Keratinocyte (primary cell): ENCODE measurements around the gene MSRB2. TPM values are rescaled to one million over a fixed set of nuclear protein-coding genes. Genes with fewer than 3 reads are reported as not detected.

Source experiments
- DNase-seq: peaks from one replicate; pipeline ENCODE4 v3.0.0-alpha.2; 2011; ENCODE audit warnings: low read depth, missing footprints, low spot score
- FAIRE-seq: peaks from 2 replicates; lab custom pipeline; 2011; peaks lifted over from hg19 to GRCh38; lab: Jason Lieb, UNC
- H2AFZ ChIP-seq: 2 replicates; pipeline ENCODE4 v1.6.0; 2012; ENCODE audit warnings: low read length, control low read depth, inconsistent platforms; ENCODE audit not compliant: control insufficient read depth
- H3K27ac ChIP-seq: 2 replicates; pipeline ENCODE4 v1.5.1; 2011; ENCODE audit warnings: low read length; ENCODE audit not compliant: control insufficient read depth, insufficient read depth
- H3K27me3 ChIP-seq: 3 replicates; pipeline ENCODE4 v1.6.0; 2011; ENCODE audit warnings: low read length; ENCODE audit not compliant: control insufficient read depth, insufficient read depth; ENCODE audit errors: extremely low read depth
- H3K36me3 ChIP-seq, 2 experiments: 2 replicates in 1 of 2; 3 replicates in 1 of 2; pipeline ENCODE4 v1.5.1; 2011; ENCODE audit warnings: low read length in 2 of 2, mild to moderate bottlenecking in 1 of 2; ENCODE audit not compliant: control insufficient read depth in 2 of 2, insufficient read depth in 2 of 2; ENCODE audit errors: extremely low read depth in 1 of 2
- H3K4me1 ChIP-seq: 3 replicates; pipeline ENCODE4 v1.5.1; 2011; ENCODE audit warnings: low read length; ENCODE audit not compliant: control insufficient read depth, insufficient read depth; ENCODE audit errors: extremely low read depth
- H3K4me2 ChIP-seq: 3 replicates; pipeline ENCODE4 v1.6.0; 2011; ENCODE audit warnings: low read depth, low read length; ENCODE audit not compliant: control insufficient read depth, insufficient read depth; ENCODE audit errors: extremely low read depth
- H3K4me3 ChIP-seq, 3 experiments: fragments of 200-600 bp in 1 of 3; sonication (generic) in 1 of 3; 2 replicates in 2 of 3; 3 replicates in 1 of 3; pipeline ENCODE4 v1.5.1; 2011 to 2016; ENCODE audit warnings: low read length in 3 of 3, mild to moderate bottlenecking in 3 of 3, control low read depth in 2 of 3, inconsistent platforms in 1 of 3, low read depth in 1 of 3, mixed read lengths in 1 of 3, mixed run types in 1 of 3, moderate library complexity in 1 of 3; ENCODE audit not compliant: control insufficient read depth in 2 of 3, insufficient read depth in 2 of 3; ENCODE audit errors: extremely low read depth in 1 of 3
- H3K79me2 ChIP-seq: 2 replicates; pipeline ENCODE4 v1.6.0; 2012; ENCODE audit warnings: low read length; ENCODE audit not compliant: control insufficient read depth, insufficient read depth
- H3K9ac ChIP-seq: 3 replicates; pipeline ENCODE4 v1.6.0; 2011; ENCODE audit warnings: low read length; ENCODE audit not compliant: control insufficient read depth, insufficient read depth; ENCODE audit errors: extremely low read depth
- H3K9me1 ChIP-seq: 3 replicates; pipeline ENCODE4 v1.6.0; 2011; ENCODE audit warnings: low read length; ENCODE audit not compliant: control insufficient read depth, insufficient read depth; ENCODE audit errors: extremely low read depth
- H3K9me3 ChIP-seq: 2 replicates; pipeline ENCODE4 v1.5.1; 2012; ENCODE audit warnings: low read depth, low read length; ENCODE audit not compliant: control insufficient read depth
- H4K20me1 ChIP-seq: 3 replicates; pipeline ENCODE4 v1.6.0; 2011; ENCODE audit warnings: low read length; ENCODE audit not compliant: control insufficient read depth, insufficient read depth; ENCODE audit errors: extremely low read depth
- EZH2 ChIP-seq: IDR thresholded peaks from one replicate; pipeline ENCODE4 v1.6.1; 2012; ENCODE audit warnings: inconsistent platforms, mild to moderate bottlenecking, low read length, moderate library complexity
- dilution Hi-C: fragments of 300-500 bp; cut with MboI; formaldehyde crosslinking; loops from one replicate; pipeline ENCODE4 v1.7.0; 2020; ENCODE audit warnings: low sequenced_read_pairs; ENCODE audit not compliant: extremely low pct_ligation_motif_present
- polyA plus RNA-seq, 5 experiments: library from polyadenylated mRNA; depleted of rRNA in 3 of 5; stranded (reverse) in 3 of 5; stranded (forward) in 1 of 5; unstranded in 1 of 5; fragments of >200 nt; gene quantifications; 1 replicate in 1 of 5; 2 replicates in 3 of 5; 3 replicates in 1 of 5; pipeline versions ENCODE4 v1.2.1 to v1.2.3, GENCODE V29; 2011 to 2012; ENCODE audit warnings: missing spikeins in 2 of 5, low read depth in 1 of 5, low replicate concordance in 1 of 5
- TF ChIP-seq, protein P1 (sequence below), 3 experiments: IDR thresholded peaks in 1 of 3; conservative IDR thresholded peaks in 1 of 3; optimal IDR thresholded peaks in 1 of 3; 2 replicates in 2 of 3; 3 replicates in 1 of 3; pipeline versions ENCODE3 to v1.5.1; 2011; ENCODE audit warnings: low read length in 3 of 3, mild to moderate bottlenecking in 3 of 3, moderate library complexity in 2 of 3, control low read depth in 1 of 3, inconsistent platforms in 1 of 3; ENCODE audit not compliant: insufficient read depth in 2 of 3; ENCODE audit errors: extremely low read depth in 1 of 3

Gene MSRB2
- polyA plus RNA-seq, 1 donor (not counting 4 experiments of a cell fraction or from before 2014, with no cell fraction given): 27.6 TPM

DNA sequence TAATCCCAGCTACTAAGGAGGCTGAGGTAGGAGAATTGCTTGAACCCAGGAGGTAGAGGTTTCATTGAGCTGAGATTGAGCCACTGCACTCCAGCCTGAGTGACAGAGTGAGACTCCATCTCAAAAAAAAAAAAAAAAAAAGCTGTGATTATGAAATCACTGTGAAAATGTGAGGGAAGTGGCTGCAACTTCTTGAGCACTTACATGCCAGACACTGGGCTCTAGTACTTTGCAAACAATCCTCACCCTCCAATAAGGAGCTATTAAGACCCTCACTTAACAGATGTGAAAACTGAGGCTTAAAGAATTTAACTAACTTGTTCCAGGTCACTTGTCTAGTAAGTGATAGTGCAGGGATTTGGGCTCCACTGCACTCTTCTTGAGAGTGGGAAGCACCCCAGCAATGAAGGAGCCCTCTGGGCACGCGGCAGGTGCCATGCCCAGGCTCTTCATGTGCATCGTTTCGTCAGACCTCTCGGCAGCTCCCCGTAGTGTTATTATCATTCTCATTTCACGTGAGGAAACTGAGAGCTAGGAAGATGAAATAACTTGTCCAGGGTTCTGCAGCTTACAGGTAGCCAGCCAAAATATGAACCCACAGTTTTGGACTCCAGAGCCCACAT, 19.0 kb downstream of the MSRB2 start:
- Histone ChIP-seq H3K27ac (no peak overlapping the region), H3K4me2 (no peak overlapping the region), H3K4me3 (no peak overlapping the region), H3K9me1 (no peaks in the 10 kb centered on the region), H3K9ac (no peak overlapping the region), H3K9me3 (no peaks in the 10 kb centered on the region), H2AFZ (no peak overlapping the region), H3K4me1 (no peaks in the 10 kb centered on the region), H3K36me3 (peaks cover 4 to 12% of the 10 kb centered on the region in 2 experiments), H3K27me3 (no peaks in the 10 kb centered on the region), H4K20me1 (no peaks in the 10 kb centered on the region), H3K79me2 (no peaks in the 10 kb centered on the region)
- dilution Hi-C loops: no loop called here
- DNase-seq (no peak), FAIRE-seq (no peak)
- no peak for TF ChIP-seq EZH2
- TF ChIP-seq, protein P1, sequence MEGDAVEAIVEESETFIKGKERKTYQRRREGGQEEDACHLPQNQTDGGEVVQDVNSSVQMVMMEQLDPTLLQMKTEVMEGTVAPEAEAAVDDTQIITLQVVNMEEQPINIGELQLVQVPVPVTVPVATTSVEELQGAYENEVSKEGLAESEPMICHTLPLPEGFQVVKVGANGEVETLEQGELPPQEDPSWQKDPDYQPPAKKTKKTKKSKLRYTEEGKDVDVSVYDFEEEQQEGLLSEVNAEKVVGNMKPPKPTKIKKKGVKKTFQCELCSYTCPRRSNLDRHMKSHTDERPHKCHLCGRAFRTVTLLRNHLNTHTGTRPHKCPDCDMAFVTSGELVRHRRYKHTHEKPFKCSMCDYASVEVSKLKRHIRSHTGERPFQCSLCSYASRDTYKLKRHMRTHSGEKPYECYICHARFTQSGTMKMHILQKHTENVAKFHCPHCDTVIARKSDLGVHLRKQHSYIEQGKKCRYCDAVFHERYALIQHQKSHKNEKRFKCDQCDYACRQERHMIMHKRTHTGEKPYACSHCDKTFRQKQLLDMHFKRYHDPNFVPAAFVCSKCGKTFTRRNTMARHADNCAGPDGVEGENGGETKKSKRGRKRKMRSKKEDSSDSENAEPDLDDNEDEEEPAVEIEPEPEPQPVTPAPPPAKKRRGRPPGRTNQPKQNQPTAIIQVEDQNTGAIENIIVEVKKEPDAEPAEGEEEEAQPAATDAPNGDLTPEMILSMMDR (optimal IDR thresholded peaks at IDR 0.05 in 1 of 3, IDR thresholded peaks at IDR 0.05 in 1 of 3, conservative IDR thresholded peaks at IDR 0.05 in 1 of 3; ENCODE audit: extremely low read depth in 1 of 3, insufficient read depth in 2 of 3, low read length in 3 of 3): no peak

DNA sequence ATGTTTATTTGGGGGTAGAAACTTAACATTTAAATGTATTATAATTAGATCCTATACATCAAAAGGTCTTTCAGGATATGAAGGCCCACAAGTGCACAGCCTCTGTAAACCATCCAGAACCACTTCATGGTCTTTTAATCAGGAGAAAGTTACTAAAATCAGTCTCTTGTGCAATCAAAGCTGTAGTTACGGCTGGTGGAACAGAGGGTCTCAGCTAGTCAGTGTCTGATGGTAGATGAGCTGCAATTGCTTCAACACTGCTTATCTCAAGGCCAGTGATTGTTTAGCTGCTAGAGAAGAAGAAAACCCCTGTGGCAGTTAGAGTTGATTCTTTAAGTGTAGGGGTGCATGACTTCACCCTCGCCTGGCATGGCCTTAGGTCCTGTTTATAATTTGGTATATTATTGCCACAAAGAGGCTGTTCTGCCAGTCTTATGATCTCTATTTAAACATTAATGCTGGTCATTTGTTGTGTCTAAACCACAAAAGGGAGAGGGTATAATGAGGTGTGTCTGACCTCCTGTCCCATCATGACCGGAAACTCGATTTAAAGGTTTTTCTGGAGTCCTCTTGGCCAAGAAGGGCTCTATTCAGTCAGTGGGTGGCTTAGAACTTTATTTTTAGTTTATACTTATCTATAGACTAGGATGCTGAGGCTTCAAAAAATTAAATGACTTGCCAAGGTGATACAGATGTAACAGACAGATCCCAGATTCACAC, 21.3 kb downstream of the MSRB2 start:
- no peaks in the 10 kb centered on the region for H3K79me2 ChIP-seq
- no peaks in the 10 kb centered on the region for H3K9me3 ChIP-seq
- H3K27me3 ChIP-seq: no peaks in the 10 kb centered on the region
- no peak overlapping the region for H3K4me2 ChIP-seq
- dilution Hi-C loops: no loop called here
- H2AFZ ChIP-seq: no peak overlapping the region
- no peak overlapping the region for H3K4me3 ChIP-seq
- peaks cover 0 to 17% of the 10 kb centered on the region in 2 experiments for H3K36me3 ChIP-seq
- no peaks in the 10 kb centered on the region for H4K20me1 ChIP-seq
- H3K4me1 ChIP-seq: no peaks in the 10 kb centered on the region
- TF ChIP-seq, protein P1 (optimal IDR thresholded peaks at IDR 0.05 in 1 of 3, IDR thresholded peaks at IDR 0.05 in 1 of 3, conservative IDR thresholded peaks at IDR 0.05 in 1 of 3; ENCODE audit: extremely low read depth in 1 of 3, insufficient read depth in 2 of 3, low read length in 3 of 3): no peak
- TF ChIP-seq EZH2: no peak
- H3K9ac ChIP-seq: no peak overlapping the region
- no peak for FAIRE-seq
- H3K27ac ChIP-seq: no peak overlapping the region
- no peaks in the 10 kb centered on the region for H3K9me1 ChIP-seq
- DNase-seq: no peak
